Hepatocyte (in vitro differentiated cells): ENCODE results near the gene NAB1. TPM values are rescaled to one million over a fixed set of nuclear protein-coding genes. Genes with fewer than 3 reads are reported as not detected.

Source experiments
- DNase-seq: peaks from one replicate; pipeline ENCODE4 v3.0.0-alpha.2; 2016; ENCODE audit warnings: low spot score
- H2AFZ ChIP-seq: fragments of 200-600 bp; sonication (generic); 2 replicates; pipeline ENCODE4 v1.6.0; 2016; ENCODE audit warnings: antibody characterized with exemption, mild to moderate bottlenecking
- H3K27ac ChIP-seq: fragments of 200-600 bp; sonication (generic); 2 replicates; pipeline ENCODE4 v1.5.1; 2016; ENCODE audit warnings: mild to moderate bottlenecking
- H3K27me3 ChIP-seq: fragments of 200-600 bp; sonication (generic); 2 replicates; pipeline ENCODE4 v1.6.1; 2016
- H3K36me3 ChIP-seq: fragments of 200-600 bp; sonication (generic); replicated peaks from 2 replicates; pipeline ENCODE4 v1.5.1; 2016; ENCODE audit warnings: low read depth; ENCODE audit not compliant: insufficient read depth
- H3K4me1 ChIP-seq: fragments of 200-600 bp; sonication (generic); 2 replicates; pipeline ENCODE4 v1.5.1; 2016; ENCODE audit warnings: mild to moderate bottlenecking, moderate library complexity; ENCODE audit not compliant: insufficient read depth
- H3K4me2 ChIP-seq: fragments of 200-600 bp; sonication (generic); 2 replicates; pipeline ENCODE4 v1.6.0; 2016
- H3K4me3 ChIP-seq: fragments of 200-600 bp; sonication (generic); 2 replicates; pipeline ENCODE4 v1.5.1; 2016; ENCODE audit warnings: mild to moderate bottlenecking
- H3K79me2 ChIP-seq: fragments of 200-600 bp; sonication (generic); 2 replicates; pipeline ENCODE4 v1.6.0; 2017; ENCODE audit warnings: mild to moderate bottlenecking
- H3K9me2 ChIP-seq: fragments of 200-600 bp; sonication (generic); replicated peaks from 2 replicates; pipeline ENCODE4 v1.6.0; 2017; ENCODE audit warnings: mild to moderate bottlenecking; ENCODE audit not compliant: insufficient read depth
- H3K9me3 ChIP-seq: fragments of 200-600 bp; sonication (generic); 2 replicates; pipeline ENCODE4 v1.5.1; 2016; ENCODE audit warnings: low read depth, mild to moderate bottlenecking
- H4K20me1 ChIP-seq: fragments of 200-600 bp; sonication (generic); 2 replicates; pipeline ENCODE4 v1.6.0; 2016; ENCODE audit warnings: mild to moderate bottlenecking; ENCODE audit not compliant: insufficient read depth, poor library complexity, severe bottlenecking
- CTCF ChIP-seq: fragments of 200-600 bp; sonication (generic); IDR thresholded peaks from 2 replicates; pipeline ENCODE4 v1.5.1; 2016; ENCODE audit warnings: antibody characterized with exemption, mild to moderate bottlenecking; ENCODE audit not compliant: poor library complexity
- EZH2 ChIP-seq: fragments of 200-600 bp; sonication (generic); IDR thresholded peaks from 2 replicates; pipeline ENCODE4 v1.6.1; 2016; ENCODE audit warnings: antibody characterized with exemption, mild to moderate bottlenecking, borderline replicate concordance
- EZH2phosphoT487 ChIP-seq: fragments of 200-600 bp; sonication (generic); IDR thresholded peaks from one replicate; pipeline ENCODE4 v1.6.1; 2018; ENCODE audit warnings: antibody characterized with exemption, mild to moderate bottlenecking, low read depth, moderate library complexity; ENCODE audit not compliant: unreplicated experiment, severe bottlenecking
- WGBS: methylation state at CpG from one replicate; pipeline ENCODE4 v1.1.6; 2016; ENCODE audit warnings: low lambda C conversion rate; ENCODE audit errors: missing lambda C conversion rate; 5-methylcytosine and 5-hydroxymethylcytosine counted together
- polyA plus RNA-seq: library from polyadenylated mRNA; unstranded; fragments of >200 nt; fragmentation: Nextera tagmentation; extraction: Ambion mirVana; gene quantifications from 2 replicates; pipeline ENCODE4 v1.2.1, GENCODE V29; 2016
- total RNA-seq: library from RNA; depleted of rRNA; stranded (reverse); fragments of >200 nt; gene quantifications from 2 replicates; pipeline ENCODE4 v1.2.3, GENCODE V29; 2014

The NAB1 gene
- total and polyA plus RNA-seq, 2 experiments from 2014 or later = 9.9 to 46.6 TPM

GRCh38 chr2:190655570-190655969 is 6.7 kb downstream of the NAB1 start:
- Histone ChIP-seq H3K27me3 (no peaks in the 10 kb centered on the region), H3K9me2 (no peaks in the 10 kb centered on the region), H2AFZ (no peak overlapping the region), H3K27ac (no peak overlapping the region), H3K4me1 (peaks cover 18% of the 10 kb centered on the region), H3K9me3 (no peaks in the 10 kb centered on the region), H3K36me3 (no peaks in the 10 kb centered on the region), H3K4me2 (no peak overlapping the region), H4K20me1 (peaks cover 8% of the 10 kb centered on the region), H3K4me3 (no peak overlapping the region), H3K79me2 (peaks cover 100% of the 10 kb centered on the region)
- WGBS = 97% methylated on average over 3 of the region's 3 CpGs
- DNase-seq = no peak
- TF ChIP-seq CTCF = no peak
- no peak for TF ChIP-seq EZH2phosphoT487
- no peak for TF ChIP-seq EZH2

- DNase-seq = no peak
- no peaks in the 10 kb centered on the region for H3K9me2 ChIP-seq
- H2AFZ ChIP-seq = no peak overlapping the region
- TF ChIP-seq CTCF (no peak), EZH2phosphoT487 (no peak), EZH2 (no peak)
- peaks cover 6% of the 10 kb centered on the region for H4K20me1 ChIP-seq
- no peaks in the 10 kb centered on the region for H3K27me3 ChIP-seq
- H3K4me2 ChIP-seq = no peak overlapping the region
- no peaks in the 10 kb centered on the region for H3K9me3 ChIP-seq
- peaks cover 100% of the 10 kb centered on the region for H3K79me2 ChIP-seq
- 66% methylated on average over 2 of the region's 2 CpGs for WGBS
- no peak overlapping the region for H3K4me3 ChIP-seq
- H3K36me3 ChIP-seq = no peaks in the 10 kb centered on the region
- H3K27ac ChIP-seq = no peak overlapping the region
- H3K4me1 ChIP-seq = peaks cover 12% of the 10 kb centered on the region
Observed at GRCh38 chr2:190656301-190656700, 7.4 kb downstream of the NAB1 start.

- H3K9me2 ChIP-seq = no peaks in the 10 kb centered on the region
- no peaks in the 10 kb centered on the region for H3K36me3 ChIP-seq
- no peak overlapping the region for H3K4me2 ChIP-seq
- 87% methylated on average over 4 of the region's 4 CpGs for WGBS
- TF ChIP-seq CTCF = no peak
- TF ChIP-seq EZH2phosphoT487 = no peak
- TF ChIP-seq EZH2 = no peak
- H2AFZ ChIP-seq = no peak overlapping the region
- DNase-seq = no peak
- H3K9me3 ChIP-seq = no peaks in the 10 kb centered on the region
- H3K4me3 ChIP-seq = no peak overlapping the region
- H3K79me2 ChIP-seq = peaks cover 99% of the 10 kb centered on the region
- peaks cover 4% of the 10 kb centered on the region for H4K20me1 ChIP-seq
- no peak overlapping the region for H3K27ac ChIP-seq
- peaks cover 4% of the 10 kb centered on the region for H3K4me1 ChIP-seq
- H3K27me3 ChIP-seq = no peaks in the 10 kb centered on the region
Observed at GRCh38 chr2:190657474-190658255, 8.8 kb downstream of the NAB1 start.

- Histone ChIP-seq H3K27me3 (no peaks in the 10 kb centered on the region), H3K9me3 (no peaks in the 10 kb centered on the region), H3K79me2 (peaks cover 98% of the 10 kb centered on the region), H3K36me3 (no peaks in the 10 kb centered on the region), H3K9me2 (no peaks in the 10 kb centered on the region), H4K20me1 (no peaks in the 10 kb centered on the region), H3K27ac (no peak overlapping the region), H3K4me1 (no peaks in the 10 kb centered on the region), H2AFZ (no peak overlapping the region), H3K4me2 (no peak overlapping the region), H3K4me3 (no peak overlapping the region)
- no peak for DNase-seq
- no peak for TF ChIP-seq CTCF
- TF ChIP-seq EZH2phosphoT487 = no peak
- TF ChIP-seq EZH2 = no peak
- 98% methylated on average over 8 of the region's 8 CpGs for WGBS
Observed at GRCh38 chr2:190659553-190659952, 10.7 kb downstream of the NAB1 start.
